ENCODE data around the gene TCTA. TPM values are rescaled to one million over a fixed set of nuclear protein-coding genes. Genes with fewer than 3 reads are reported as not detected.

TCTA gene
- total and polyA plus RNA-seq, 4 donors: 15.8 to 49.0 (median 30.1) TPM

GRCh38 chr3:49411535-49411967 lies 672 bp upstream of the TCTA start:
- peak overlapping the region; percentile 86 for H3K4me3 ChIP-seq
- peaks cover 13 to 32% (median 22%) of the 10 kb centered on the region in 5 donors for H3K4me1 ChIP-seq (ENCODE audit: control insufficient read depth in 5 of 5, insufficient read depth in 5 of 5, low read length in 5 of 5)
- 0% methylated on average over 26 to 59 of the region's 59 CpGs for WGBS, 2 donors
- no peaks in the 10 kb centered on the region for H3K27me3 ChIP-seq (ENCODE audit: control insufficient read depth in 3 of 3, insufficient read depth in 3 of 3, low read length in 2 of 3)
- H3K36me3 ChIP-seq (ENCODE audit: control insufficient read depth in 4 of 4, insufficient read depth in 4 of 4, low read length in 4 of 4): peaks cover 0 to 6% (median 4%) of the 10 kb centered on the region in 4 donors
- TF ChIP-seq CTCF (IDR thresholded peaks at IDR 0.05; ENCODE audit: control extremely low read depth, extremely low read depth): no peak
- H3K27ac ChIP-seq (ENCODE audit: low read depth in 1 of 2, low read length in 1 of 2): peak overlapping the region; percentile 94 to 100
- no peaks in the 10 kb centered on the region for H3K9me3 ChIP-seq (ENCODE audit: control insufficient read depth in 4 of 4, insufficient read depth in 3 of 4, low read length in 3 of 4)
- DNase-seq (peak in 2 of 3 donors; percentile 35 to 50), ATAC-seq (ENCODE audit: insufficient read depth, low FRiP score) (peak; percentile 29)
- H3K9ac ChIP-seq (ENCODE audit: insufficient read depth in 1 of 2, low read length in 2 of 2): peak overlapping the region in 1 of 2 donors; percentile 52

GRCh38 chr3:49412632-49413337 lies 562 bp downstream of the TCTA start:
- no peak for TF ChIP-seq CTCF (IDR thresholded peaks at IDR 0.05; ENCODE audit: control extremely low read depth, extremely low read depth)
- no peak for ATAC-seq (ENCODE audit: insufficient read depth, low FRiP score)
- WGBS, 2 donors: 29 to 33% methylated on average over 16 of the region's 16 CpGs
- Histone ChIP-seq H3K4me3 (peak overlapping the region; percentile 88), H3K27ac (ENCODE audit: low read depth in 1 of 2, low read length in 1 of 2) (peak overlapping the region; percentile 93 to 99), H3K4me1 (ENCODE audit: control insufficient read depth in 5 of 5, insufficient read depth in 5 of 5, low read length in 5 of 5) (peaks cover 13 to 29% (median 24%) of the 10 kb centered on the region in 5 donors), H3K9me3 (ENCODE audit: control insufficient read depth in 4 of 4, insufficient read depth in 3 of 4, low read length in 3 of 4) (no peaks in the 10 kb centered on the region), H3K36me3 (ENCODE audit: control insufficient read depth in 4 of 4, insufficient read depth in 4 of 4, low read length in 4 of 4) (peaks cover 0 to 12% (median 8%) of the 10 kb centered on the region in 4 donors), H3K27me3 (ENCODE audit: control insufficient read depth in 3 of 3, insufficient read depth in 3 of 3, low read length in 2 of 3) (no peaks in the 10 kb centered on the region), H3K9ac (ENCODE audit: insufficient read depth in 1 of 2, low read length in 2 of 2) (peak overlapping the region; percentile 14 to 69)
- DNase-seq: no peak

- H3K4me3 ChIP-seq: peak overlapping the region; percentile 88
- no peak for TF ChIP-seq CTCF (IDR thresholded peaks at IDR 0.05; ENCODE audit: control extremely low read depth, extremely low read depth)
- H3K27me3 ChIP-seq (ENCODE audit: control insufficient read depth in 3 of 3, insufficient read depth in 3 of 3, low read length in 2 of 3): no peaks in the 10 kb centered on the region
- peak overlapping the region in 1 of 2 donors; percentile 69 for H3K9ac ChIP-seq (ENCODE audit: insufficient read depth in 1 of 2, low read length in 2 of 2)
- no peaks in the 10 kb centered on the region for H3K9me3 ChIP-seq (ENCODE audit: control insufficient read depth in 4 of 4, insufficient read depth in 3 of 4, low read length in 3 of 4)
- no peak for DNase-seq
- peaks cover 13 to 29% (median 23%) of the 10 kb centered on the region in 5 donors for H3K4me1 ChIP-seq (ENCODE audit: control insufficient read depth in 5 of 5, insufficient read depth in 5 of 5, low read length in 5 of 5)
- 87 to 94% methylated on average over 6 of the region's 6 CpGs for WGBS, 2 donors
- H3K27ac ChIP-seq (ENCODE audit: low read depth in 1 of 2, low read length in 1 of 2): peak overlapping the region in 1 of 2 donors; percentile 99
- no peak for ATAC-seq (ENCODE audit: insufficient read depth, low FRiP score)
- peaks cover 0 to 12% (median 8%) of the 10 kb centered on the region in 4 donors for H3K36me3 ChIP-seq (ENCODE audit: control insufficient read depth in 4 of 4, insufficient read depth in 4 of 4, low read length in 4 of 4)
Measured at GRCh38 chr3:49413338-49413734, 1.1 kb downstream of the TCTA start.

Data from lung (tissue), 12 donors.